Activated gamma-delta T cell treated with Interleukin-2 at 50 U/mL for 16 hours (primary cell): Measurements from ENCODE around the gene MX2.
"Not testable (repeated sequence)": the region's sequence is repeated elsewhere in the genome, so short reads cannot be mapped to it uniquely, and the experiment has no call there.

Experiments
- DNase-seq: peaks from one replicate; pipeline ENCODE4 v3.0.0-alpha.2; 2020

MX2 gene, protein sequence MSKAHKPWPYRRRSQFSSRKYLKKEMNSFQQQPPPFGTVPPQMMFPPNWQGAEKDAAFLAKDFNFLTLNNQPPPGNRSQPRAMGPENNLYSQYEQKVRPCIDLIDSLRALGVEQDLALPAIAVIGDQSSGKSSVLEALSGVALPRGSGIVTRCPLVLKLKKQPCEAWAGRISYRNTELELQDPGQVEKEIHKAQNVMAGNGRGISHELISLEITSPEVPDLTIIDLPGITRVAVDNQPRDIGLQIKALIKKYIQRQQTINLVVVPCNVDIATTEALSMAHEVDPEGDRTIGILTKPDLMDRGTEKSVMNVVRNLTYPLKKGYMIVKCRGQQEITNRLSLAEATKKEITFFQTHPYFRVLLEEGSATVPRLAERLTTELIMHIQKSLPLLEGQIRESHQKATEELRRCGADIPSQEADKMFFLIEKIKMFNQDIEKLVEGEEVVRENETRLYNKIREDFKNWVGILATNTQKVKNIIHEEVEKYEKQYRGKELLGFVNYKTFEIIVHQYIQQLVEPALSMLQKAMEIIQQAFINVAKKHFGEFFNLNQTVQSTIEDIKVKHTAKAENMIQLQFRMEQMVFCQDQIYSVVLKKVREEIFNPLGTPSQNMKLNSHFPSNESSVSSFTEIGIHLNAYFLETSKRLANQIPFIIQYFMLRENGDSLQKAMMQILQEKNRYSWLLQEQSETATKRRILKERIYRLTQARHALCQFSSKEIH

DNA sequence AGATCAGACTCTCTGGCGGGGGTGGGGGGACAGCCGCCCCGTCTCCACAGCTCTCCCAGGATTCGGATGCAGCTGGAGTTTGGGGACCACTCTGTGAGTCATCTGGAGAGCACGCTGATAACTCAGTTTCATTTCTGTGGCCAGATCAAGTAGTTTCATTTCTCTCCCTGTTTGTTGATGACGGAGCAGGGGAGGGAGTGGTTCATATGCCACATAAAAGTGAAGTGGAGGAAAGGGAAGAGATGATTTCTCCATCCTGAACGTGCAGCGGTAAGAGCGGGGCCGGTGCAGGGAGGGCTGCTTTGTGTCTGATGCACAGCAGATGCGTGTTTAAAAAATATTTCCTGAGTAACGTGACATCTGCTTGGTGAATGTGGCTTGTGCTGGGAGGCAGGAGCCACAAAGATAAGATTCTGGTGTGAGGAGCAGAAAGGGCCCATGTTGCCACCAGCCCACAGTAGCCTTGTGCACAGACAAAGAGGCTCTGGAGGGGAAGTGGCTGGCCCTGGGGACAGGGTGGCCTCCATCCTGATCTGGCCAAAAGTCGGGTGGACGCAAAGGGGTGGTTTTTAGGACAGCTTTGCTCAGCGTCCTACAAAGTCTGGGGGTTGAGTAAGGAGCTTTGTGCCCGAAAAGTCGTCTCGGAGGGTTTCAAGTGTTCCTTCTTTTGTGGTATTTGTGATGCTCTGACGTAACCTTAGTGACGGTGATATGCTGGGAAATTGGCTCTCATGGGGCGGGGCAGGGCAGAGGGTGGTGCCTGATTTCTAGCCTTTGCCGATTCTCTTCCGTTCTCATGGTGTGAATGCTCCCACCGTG, at the start of gene MX2:
MX2 (plus strand) TSS at position 242 of the 819 bp plus-strand sequence. CDS start 14,880 bp downstream, outside the sequence.
- peak; percentile 69 for DNase-seq

DNA sequence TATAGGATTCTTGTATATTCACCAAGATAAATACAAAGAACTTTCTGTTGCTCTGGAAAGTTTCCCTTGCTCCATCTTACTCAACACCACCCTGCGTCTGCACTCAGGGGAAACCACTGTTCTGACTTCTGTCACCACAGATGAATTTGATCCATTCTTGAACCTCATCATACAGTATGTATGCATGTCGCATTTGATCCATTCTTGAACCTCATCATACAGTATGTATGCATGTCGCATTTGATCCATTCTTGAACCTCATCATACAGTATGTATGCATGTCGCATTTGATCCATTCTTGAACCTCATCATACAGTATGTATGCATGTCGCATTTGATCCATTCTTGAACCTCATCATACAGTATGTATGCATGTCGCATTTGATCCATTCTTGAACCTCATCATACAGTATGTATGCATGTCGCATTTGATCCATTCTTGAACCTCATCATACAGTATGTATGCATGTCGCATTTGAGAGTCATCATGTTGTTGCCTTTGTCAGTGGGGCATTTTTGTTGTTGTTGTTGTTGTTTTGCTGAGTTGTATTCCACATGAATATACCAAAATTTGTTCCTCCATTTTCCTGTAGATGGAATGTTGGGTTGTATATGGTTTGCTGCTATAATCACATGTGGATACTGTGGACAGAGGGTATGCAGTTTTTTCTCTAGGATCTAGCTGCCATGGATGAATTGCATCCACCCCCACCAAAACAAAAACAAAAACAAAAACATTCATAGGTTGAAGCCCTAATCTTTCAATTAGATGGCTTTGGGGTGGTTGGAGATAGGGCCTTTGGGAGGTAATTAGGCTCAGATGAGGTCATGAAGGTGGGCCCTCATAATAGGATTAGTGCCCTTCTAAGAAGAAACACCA, 48.3 kb upstream of the MX2 start:
- not testable (repeated sequence) for DNase-seq

DNA sequence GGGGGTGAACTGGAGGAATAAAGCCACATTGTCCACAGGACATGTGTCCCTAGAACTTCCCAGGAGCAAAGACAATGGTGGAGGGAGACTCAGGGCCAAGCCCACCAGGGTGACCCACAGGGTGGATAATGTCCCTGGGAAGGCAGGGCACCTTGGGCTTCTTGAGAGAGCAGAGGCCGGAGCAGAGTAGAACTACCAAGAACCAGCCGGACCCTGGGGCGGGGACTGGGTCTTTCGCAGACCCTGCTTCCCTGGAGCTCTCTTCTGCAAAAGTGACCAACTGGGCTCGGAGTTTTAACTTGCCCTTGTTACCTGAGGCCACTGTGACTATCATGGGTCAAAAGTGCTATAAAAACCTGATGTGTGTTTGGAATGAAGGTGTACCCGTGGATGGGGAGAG, 46.1 kb upstream of the MX2 start:
- no peak for DNase-seq

DNA sequence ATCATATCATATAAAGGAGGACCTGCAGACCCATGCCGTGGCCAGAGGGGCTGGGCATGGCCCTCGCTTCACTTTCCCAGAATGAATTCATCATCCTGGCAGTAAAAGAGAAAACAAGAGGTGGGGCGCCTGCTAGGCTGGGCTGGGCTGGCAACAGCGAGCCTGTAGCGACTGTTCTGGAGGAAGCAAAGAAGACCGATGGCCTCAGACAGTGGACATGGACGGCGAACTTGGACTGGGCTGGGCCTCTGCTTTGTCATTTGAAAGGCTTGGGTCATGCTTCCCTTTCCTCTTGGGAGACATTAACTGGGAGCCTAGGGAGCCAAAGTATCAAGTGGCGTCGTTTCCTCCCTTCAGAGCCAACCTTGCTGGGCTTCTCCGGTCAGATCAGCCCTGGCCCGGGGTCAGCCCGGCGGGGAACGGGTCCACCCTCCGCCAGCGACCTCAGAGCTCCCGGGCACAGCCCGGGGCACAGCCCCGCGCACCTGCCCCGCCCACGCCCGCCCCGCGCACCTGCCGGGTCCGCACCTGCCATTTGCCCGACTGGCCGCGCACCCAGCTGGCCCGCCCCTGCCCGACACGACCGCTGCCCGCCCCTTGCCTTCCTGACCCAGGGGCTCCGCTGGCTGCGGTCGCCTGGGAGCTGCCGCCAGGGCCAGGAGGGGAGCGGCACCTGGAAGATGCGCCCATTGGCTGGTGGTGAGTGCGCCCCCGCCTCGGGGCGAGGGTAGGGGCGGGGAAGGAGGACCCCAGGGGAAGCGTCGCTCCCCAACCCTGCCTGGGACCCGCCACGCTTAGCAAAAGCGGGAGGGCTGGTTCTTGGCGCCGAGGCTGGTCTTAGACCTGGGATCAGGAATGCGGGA, 45.4 kb upstream of the MX2 start, which contains the start of gene FAM3B:
FAM3B (plus strand) TSS at position 602 of the 863 bp plus-strand sequence; CDS start at position 681, 79 bp downstream.
- no peak for DNase-seq

DNA sequence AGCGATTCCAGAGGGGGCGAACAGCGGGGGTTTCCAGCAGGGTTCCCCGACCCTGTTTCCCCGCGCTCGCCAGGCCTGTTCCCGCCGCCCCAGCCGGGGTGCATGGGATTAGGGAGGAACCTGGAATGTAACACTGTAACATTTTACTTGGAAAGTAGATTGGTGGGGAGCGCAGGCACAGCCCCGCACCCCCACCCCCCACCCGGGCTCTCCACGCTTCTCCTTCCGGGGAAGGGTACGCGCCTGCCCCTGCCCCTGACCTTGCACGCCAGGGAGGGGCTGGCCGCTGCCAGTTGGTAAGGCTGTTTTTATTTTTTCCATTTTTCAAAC, 44.8 kb upstream of the MX2 start:
- DNase-seq: no peak

DNA sequence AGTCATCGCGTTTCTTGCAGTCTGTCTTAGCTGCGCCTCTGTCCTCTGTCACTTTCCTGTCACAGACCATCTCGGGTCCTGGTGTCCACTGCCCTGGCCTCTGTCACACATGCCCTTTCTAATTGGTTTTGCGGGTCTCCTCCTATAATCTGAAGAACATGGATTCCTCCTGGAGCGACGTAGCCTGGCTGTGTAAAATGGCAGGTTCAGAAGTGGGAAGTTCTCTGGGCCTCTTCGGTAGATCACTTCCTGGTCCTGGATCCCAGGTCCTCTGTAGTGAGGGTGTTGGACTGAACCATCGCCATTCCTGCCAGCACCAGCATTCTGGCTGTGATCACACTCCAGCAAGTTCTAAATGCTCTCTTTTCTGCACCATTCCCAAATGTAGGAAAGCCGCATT, 44.4 kb upstream of the MX2 start:
- no peak for DNase-seq

DNA sequence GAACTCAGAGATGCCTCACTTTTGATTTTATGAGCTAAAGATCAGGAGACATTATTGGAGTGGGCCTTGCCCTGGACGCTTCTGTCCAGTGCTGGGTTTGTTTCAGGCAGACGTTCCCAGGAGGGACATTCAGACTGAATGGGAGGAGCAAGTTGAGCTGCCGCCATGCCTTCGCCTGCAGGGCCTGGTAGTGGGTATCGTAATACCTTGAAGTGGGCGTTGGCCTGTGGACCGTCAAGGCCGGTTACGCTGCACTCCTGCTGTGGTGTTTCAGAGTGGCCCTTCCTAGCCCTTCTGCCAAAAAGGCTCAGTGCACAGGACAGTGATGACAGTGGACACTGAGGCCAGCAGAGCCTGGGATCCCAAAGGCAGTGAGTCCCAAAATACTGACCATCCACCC, 43.6 kb upstream of the MX2 start:
- no peak for DNase-seq

DNA sequence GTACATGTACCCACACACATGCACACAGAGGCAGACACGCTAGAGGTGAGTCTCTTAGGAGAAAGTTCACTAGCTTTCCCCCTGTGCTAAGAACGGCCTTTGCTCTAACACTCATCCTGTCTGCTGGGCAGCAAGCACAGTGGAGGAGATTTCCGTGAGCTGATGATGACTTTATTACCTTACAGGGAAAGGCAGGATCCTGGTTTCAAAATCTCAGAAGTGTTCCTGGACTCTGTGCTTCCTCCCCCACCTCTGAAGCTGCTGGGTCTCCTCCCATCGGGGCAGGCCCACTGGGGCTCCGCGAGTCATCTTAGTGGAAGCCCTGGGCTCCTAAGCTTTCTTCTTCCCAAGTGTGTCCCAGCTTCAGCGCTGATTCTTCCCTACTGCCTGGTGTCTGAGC, 42.6 kb upstream of the MX2 start:
- no peak for DNase-seq

DNA sequence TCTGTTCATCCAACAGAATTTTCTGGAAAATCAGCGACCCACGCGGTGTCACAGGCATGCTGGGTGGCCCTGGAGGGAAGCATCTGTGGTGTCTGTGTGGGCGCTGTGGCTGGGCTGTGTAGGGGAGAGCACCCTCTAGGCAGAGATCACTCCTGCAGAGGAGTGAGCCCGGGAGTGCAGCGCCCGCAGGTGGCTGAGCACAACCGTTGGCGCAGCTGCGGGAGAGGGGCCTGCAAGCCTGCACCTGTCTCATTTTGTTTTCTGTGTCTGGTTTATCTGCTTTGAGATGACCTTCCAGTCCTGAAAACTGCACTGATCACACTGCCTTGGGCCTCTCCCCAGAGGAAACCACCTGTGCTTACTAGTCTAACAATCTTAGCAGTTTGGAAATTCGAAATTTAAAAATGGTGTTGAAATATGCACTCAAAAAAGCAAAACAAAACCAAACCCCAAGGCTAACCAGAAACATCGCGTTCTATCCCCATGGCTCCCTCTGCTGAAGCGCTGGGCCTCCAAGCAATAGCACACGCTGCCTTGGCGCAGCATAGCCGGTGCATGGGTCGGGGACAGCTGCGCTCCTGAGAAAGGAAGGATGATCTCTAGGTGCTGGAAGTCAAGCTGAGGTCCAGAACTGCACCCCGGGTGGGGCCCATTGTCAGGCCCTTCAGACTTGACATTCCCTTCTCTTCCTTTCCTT, 40.5 kb upstream of the MX2 start:
- no peak for DNase-seq

DNA sequence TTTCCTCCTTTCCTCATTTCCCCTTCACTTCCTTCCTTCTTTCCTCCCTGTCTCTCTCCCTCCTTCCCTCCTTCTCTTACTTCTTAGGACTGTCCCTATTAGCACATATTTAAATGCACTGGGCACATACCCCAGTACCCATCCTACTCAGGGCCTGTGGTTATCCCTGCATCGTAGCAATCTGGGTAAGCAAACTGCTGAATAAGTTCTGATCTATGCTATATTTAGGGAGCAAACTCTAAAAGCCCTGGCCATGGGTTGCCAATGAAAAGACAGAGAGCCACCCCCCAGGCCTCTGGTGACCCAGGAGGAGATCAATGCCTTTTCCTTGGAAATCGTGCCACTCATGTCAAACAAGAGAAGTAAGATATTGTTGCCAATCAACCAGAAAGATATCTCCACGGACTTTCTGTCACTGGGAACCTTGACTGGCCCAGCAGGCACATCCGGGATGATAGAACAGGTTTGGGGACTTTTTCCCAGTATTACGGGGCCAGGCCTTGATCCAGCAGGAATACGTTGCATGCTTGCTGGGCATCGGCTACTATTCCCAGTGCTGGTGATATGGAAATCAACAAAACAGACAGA, 39.8 kb upstream of the MX2 start:
- DNase-seq: no peak

DNA sequence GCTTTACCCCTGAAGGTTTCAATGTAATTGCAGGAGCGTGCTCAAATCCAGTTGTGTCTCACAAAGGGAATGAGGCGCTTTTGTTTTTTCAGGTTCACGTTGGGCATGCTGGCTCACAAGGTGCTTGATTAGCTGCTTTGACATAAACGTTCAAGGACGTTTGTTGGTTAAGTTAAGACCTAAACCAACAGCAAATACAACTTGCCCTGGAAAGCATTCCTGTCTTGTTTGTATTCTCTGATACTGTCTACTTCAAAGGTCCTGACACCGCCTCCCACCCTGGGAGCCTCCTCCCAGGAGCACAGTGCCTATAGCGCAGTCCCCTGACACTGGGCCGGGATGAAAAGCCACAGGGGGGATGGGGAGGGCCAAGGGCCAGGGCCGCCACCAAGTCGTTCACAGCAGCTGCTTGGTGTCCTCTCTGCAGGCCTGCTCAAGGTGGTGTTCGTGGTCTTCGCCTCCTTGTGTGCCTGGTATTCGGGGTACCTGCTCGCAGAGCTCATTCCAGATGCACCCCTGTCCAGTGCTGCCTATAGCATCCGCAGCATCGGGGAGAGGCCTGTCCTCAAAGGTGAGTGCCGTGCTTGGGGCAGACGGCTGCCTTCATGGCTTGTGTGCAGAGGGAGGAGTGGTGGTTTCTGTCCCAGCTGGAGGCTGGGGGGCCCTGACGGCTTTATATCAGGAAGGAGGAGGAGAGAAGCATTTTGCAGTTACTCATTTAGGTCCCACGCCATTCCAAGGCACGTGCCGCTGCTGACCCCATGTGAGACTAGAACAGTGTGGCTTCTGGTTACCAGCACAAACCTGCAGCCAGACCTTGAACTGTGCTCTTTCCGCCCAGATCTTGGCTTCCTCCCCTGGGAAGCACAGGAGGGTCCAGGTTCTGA, 39.1 kb upstream of the MX2 start:
- no peak for DNase-seq

DNA sequence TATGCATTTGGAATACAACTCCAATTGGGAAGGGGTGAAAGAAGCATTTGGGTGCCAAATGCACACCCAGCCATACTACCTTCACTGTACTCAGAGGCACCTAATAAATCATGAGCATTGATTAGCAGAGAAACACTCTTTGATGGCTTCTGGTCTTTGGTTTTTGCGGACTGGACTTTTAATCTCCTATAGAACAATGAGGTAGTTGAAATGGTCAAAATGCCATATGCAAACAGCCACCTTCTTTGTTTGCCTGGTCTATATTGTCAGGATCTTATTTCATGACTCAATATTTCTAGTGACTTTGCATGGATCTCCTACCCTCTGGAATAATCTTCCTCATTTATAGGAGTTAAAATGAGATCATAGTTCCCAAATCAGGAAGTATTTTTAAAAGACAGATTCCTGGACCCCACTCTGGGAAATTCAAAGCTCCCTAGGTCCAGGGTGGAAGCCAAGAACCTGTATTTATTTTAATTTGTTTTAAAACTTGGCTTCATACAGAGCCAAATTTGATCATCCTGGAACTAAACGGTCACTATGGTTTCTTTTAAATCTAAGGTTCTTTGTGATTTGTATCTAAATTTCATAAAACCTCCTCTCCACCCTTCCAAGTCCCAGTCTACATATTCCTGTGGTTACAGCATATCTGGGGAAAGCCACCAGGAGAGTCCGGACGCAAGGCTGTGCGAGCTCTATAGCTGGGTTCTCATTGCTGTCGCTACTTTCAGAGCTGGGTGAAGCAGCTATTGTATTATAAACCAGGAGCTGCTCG, 36.5 kb upstream of the MX2 start:
- DNase-seq: no peak

DNA sequence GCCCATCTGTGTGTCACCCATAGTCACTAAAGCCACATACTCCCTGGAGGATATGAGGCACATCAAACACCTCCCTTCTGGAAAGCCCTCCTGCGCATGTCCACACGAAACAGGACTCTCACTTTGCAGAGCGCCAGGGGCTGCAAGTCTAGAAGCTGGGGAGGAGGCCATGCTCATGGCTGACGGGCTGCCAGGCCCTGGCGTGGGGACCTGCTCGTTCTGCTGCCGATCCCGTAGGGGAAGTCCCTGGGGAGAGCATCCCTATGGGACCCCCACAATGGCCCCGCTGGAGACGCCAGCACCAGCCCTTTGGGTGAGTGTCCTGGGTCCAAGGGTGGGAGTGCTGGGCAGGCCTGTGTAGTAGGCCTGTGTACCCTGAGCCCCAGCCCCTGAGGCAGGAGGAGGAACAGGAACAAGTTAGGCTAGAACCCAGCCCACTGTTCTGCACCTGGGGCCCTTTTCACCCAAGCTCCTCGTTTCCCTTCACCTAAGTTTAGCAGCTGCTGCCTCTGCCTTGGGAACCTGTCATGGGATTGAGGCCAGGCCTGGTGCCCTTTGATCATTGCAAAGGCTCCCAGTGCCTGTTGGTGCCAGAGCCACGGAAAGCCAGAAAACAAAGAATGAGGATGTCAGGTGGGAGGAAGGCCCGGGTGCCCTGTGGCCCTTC, 35.3 kb upstream of the MX2 start:
- no peak for DNase-seq

DNA sequence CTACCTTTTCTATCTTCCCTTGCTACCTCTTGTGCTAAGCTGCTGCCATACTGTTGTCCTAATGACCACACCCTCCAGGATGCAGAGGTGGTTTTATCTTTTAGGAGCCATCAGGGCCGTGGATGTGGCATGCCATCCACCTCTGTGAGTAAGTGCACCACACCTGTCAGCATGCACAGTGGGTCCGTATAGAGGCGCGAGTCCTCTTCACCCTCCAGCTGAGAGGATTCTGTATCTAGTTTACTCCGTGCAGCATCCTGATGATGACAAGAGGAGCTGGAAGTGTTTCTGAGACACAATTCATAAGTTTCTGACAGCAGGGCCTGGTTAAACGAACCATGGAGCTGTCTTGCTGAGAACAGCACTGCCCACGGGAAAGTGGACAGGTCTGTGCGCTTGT, 34.1 kb upstream of the MX2 start:
- no peak for DNase-seq

DNA sequence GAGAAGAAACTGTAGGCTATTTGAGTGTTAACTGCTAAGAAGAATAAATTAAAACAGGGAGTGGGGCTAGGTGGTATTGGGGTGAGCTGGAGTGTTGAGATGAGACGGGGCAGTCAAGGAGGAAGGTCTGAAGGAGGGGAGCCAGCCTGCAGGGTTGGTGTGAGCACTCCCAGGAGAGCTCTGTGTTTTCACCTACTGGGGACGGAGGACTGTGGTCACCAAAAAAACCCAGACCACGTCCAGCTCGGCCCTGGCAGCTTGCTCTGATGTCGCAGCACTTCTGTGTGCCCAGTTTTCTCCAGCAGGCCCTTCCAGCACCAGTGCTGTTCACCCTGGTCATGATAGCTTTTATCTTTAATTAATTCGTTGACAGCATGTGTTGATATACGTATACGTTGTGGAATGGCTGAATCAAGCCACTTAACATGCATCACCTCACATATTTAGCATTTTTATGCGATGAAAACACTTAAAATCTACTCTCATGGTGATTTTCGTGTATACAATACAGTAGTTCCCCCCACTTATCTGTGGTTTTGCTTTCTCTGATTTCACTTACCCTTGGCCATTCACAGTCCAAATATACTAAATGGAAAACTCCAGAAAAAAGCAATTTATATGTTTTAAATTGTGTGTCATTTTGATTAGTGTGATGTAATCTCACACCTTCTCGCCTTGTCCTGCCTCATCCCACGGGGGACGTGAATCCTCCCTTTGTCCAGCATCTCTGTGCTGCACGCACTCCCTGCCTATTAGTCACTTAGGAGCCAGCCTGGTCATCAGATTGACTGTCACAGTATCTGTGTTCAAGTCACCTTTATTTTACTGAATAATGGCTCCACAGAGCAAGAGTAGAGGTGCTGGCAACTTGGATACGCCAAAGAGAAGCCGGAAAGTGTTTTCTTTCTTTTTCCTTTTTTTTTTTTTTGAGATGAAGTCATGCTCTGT, 32.9 kb upstream of the MX2 start:
- DNase-seq: no peak

DNA sequence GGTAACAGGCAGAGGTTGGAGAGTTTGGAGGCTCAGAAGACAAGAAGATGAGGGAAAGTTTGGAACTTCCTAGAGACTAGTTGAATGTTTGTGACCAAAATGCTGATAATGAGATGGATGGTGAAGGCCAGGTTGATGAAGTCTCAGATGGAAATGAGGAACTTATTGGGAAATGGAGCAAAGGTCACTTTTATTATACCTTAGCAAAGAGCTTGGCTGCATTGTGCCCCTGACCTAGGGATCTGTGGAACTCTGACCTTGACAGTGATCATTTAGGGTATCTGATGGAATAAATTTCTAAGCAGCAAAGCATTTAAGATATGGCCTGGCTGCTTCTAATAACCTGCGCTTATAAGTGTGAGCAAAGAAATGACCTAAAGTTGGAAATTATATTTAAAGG, 28.1 kb upstream of the MX2 start:
- DNase-seq: no peak

DNA sequence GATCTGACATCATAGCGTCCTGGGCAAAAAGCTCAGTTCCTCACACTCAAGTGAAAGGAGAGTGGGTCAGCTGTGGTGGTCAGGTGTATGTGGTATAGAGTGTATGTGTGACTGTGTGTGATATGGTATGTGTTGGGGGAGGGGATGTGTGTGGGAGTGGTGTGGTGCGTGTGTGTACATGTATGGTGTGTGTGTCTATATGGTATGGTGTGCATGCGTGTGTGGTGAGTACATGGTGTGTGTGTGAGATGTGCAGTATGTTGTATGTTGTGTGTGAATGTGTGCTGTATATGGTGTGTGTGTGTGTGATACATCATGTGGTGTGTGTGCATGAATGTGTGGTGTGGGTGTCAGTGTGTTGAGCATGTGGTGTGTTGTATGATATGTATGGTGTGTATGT, 24.3 kb upstream of the MX2 start:
- DNase-seq: no peak
